Effector memory CD4-positive, alpha-beta T cell (primary cell): ENCODE measurements around the gene CNTN5.

Source experiments
- DNase-seq, 3 donors: peaks; one replicate each; pipeline ENCODE4 v3.0.0-alpha.2; 2020
- H3K27ac ChIP-seq: 2 replicates; pipeline ENCODE4 v1.7.0; 2013; ENCODE audit warnings: mild to moderate bottlenecking, low read length, moderate library complexity; ENCODE audit not compliant: insufficient read depth, poor library complexity, severe bottlenecking
- H3K27me3 ChIP-seq: replicated peaks from 2 replicates; pipeline ENCODE4 v1.7.0; 2013; ENCODE audit warnings: mild to moderate bottlenecking, low read length; ENCODE audit not compliant: insufficient read depth, control insufficient read depth, poor library complexity, severe bottlenecking
- H3K36me3 ChIP-seq: 2 replicates; pipeline ENCODE4 v1.7.0; 2013; ENCODE audit warnings: mild to moderate bottlenecking, low read length, moderate library complexity; ENCODE audit not compliant: control insufficient read depth, insufficient read depth
- H3K4me1 ChIP-seq: 2 replicates; pipeline ENCODE4 v1.7.0; 2013; ENCODE audit warnings: low read length, mild to moderate bottlenecking; ENCODE audit not compliant: control insufficient read depth, insufficient read depth, poor library complexity, severe bottlenecking
- H3K4me3 ChIP-seq: 2 replicates; pipeline ENCODE4 v1.7.0; 2013; ENCODE audit warnings: low read length, low read depth, mild to moderate bottlenecking; ENCODE audit not compliant: insufficient read depth, poor library complexity, severe bottlenecking
- H3K9me3 ChIP-seq: 2 replicates; pipeline ENCODE4 v1.7.0; 2013; ENCODE audit warnings: mild to moderate bottlenecking, low read length, moderate library complexity; ENCODE audit not compliant: control insufficient read depth

The CNTN5 gene

DNA sequence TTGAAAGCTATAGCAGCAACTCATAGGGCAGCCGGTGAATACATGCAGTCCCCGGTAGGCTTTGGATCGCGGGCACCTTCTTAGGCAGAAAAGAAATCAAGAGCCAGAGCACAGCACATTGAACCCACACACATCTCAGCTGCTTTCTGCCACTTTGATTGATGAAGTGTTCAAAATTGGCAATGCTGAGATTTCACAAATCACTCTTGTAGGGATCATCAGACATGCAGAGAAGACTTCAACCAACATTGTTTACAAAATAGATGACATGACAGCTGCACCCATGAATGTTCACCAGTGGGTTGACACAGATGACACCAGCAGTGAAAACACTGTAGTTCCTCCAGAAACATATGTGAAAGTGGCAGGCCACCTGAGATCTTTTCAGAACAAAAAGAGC is 1316.1 kb downstream of the CNTN5 start:
- Histone ChIP-seq H3K27me3 (no peaks in the 10 kb centered on the region), H3K9me3 (no peaks in the 10 kb centered on the region), H3K4me1 (no peaks in the 10 kb centered on the region), H3K27ac (no peak overlapping the region), H3K36me3 (no peaks in the 10 kb centered on the region), H3K4me3 (no peak overlapping the region)
- no peak for DNase-seq

DNA sequence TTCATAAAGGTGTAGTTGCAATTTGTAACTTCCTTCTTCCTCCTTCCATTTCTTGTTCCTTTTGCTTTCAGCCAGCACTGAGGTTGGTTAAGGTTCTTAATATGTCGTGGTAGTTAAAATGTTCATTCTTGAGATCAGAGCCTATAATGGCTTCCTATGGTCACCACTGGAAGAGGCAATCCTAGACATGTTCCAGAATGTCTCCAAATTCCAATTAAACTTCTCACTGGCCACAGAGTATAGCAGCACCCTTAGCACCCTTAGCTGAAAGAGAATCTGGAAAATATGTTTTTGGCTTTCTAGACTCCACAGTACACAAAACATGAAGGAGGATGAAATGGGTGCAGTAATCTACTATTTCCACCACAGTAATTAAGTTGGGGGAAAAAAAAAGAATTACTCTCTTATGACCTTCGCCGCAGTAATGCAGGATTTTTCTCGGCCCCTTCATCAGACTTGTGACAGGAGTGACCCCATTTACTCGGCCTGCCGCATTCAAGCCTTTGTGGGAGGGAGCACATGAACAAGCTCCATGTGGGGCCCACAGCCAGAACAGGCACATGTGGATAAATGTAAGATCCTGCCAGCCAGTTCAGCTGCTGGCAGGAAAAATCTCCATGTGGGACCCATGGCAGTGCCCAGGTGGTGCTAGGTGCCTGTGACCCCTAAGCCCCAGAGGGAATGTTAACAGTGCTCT is 1317.5 kb downstream of the CNTN5 start:
- H3K9me3 ChIP-seq, result no peaks in the 10 kb centered on the region
- H3K36me3 ChIP-seq, result no peaks in the 10 kb centered on the region
- H3K27ac ChIP-seq, result no peak overlapping the region
- H3K27me3 ChIP-seq, result no peaks in the 10 kb centered on the region
- no peaks in the 10 kb centered on the region for H3K4me1 ChIP-seq
- no peak for DNase-seq
- no peak overlapping the region for H3K4me3 ChIP-seq

DNA sequence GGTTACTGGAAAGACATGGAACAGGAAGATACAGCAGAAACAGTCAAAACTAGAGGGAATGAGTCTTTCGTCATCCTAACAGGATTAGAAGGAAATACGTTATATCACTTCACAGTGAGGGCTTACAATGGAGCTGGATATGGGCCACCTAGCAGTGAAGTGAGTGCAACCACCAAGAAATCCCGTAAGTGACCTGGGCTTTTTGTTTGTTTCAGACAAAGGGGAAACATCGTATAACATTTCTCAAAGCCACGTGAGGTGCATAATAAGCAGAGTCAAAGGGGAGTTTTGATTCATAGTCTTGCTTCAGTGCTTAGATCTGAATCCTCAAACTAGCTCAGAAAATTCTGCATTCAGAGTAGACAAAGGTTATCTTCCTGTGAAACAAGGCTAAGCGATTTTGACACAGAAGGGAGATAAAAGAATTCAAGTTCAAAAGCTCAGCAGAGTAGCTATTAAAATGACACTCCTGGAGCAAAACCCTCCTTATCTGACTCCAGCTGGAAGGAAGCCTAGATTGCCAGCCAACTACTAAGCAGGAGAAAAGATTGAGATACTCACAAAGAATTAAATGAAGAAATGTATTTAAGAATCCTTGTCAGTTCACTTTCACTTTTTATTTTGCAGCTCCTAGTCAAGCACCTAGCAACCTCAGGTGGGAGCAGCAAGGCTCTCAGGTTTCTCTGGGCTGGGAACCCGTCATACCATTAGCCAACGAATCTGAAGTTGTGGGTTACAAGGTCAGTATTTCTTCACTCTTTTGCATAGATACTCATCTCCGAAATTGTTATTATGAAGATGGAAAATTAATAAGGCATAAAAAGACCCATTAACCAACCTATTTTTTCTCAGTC is 1319.9 kb downstream of the CNTN5 start:
- no peak overlapping the region for H3K27ac ChIP-seq
- H3K9me3 ChIP-seq, result no peaks in the 10 kb centered on the region
- no peaks in the 10 kb centered on the region for H3K27me3 ChIP-seq
- no peak overlapping the region for H3K4me3 ChIP-seq
- DNase-seq, result no peak
- no peaks in the 10 kb centered on the region for H3K4me1 ChIP-seq
- H3K36me3 ChIP-seq, result no peaks in the 10 kb centered on the region

DNA sequence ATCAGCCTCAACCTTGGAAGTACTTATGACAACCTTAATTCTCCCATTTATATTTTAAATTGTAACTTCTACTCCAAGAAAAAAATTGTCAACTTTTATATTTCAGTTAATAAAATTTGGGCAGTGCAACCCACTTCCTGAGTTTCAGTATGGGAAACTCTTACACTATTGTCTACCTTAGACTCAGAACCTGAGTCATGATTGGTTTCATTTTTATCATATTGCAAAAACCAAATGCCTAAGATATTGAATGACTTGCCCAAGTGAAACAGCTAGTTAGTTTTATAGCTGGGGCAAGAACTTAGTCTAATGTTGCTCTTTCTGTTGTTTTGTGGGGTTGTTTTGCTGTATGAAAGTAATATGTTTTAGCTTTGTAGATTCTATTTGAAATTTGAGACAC is 1332.3 kb downstream of the CNTN5 start:
- Histone ChIP-seq H3K4me1 (no peaks in the 10 kb centered on the region), H3K4me3 (no peak overlapping the region), H3K9me3 (no peaks in the 10 kb centered on the region), H3K36me3 (no peaks in the 10 kb centered on the region), H3K27ac (no peak overlapping the region), H3K27me3 (no peaks in the 10 kb centered on the region)
- no peak for DNase-seq

DNA sequence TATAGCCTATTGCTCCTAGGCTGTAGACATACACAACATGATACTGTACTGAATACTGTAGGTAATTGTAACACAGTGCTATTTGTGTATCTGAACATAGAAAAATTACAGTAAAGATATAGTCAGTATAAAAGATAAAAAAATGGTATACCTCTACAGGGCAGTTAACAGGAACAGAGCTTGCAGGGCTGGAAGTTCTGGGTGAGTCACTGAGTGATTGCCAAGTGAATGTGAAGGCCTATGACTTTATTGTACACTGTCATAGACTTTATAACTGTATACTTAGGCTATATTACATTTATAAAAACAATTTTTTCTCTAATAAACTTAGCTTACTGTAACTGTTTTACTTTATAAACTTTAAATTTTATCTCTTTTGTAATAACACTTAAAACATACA is 1334.0 kb downstream of the CNTN5 start:
- Histone ChIP-seq H3K4me3 (no peak overlapping the region), H3K4me1 (no peaks in the 10 kb centered on the region), H3K36me3 (no peaks in the 10 kb centered on the region), H3K27ac (no peak overlapping the region), H3K9me3 (no peaks in the 10 kb centered on the region), H3K27me3 (no peaks in the 10 kb centered on the region)
- DNase-seq, result no peak

DNA sequence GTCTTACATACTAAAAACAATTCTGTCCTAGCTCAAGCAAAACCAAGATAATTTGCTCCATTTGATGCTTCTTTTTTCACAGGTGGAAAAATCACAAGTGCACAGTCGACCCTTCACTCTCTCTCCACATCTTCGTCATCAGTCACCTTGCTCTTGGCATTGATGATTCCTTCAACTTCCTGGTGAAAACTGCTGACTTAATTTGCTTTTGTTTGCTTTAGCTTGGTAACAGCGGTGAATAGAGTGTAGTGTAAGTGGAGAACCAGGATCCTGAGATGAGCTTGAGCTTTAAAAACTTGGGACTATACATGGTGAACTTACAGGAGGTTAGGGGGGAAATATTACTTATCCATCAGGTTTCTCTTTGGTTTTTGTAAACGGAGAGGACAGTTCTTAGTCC is 1335.3 kb downstream of the CNTN5 start:
- Histone ChIP-seq H3K27ac (no peak overlapping the region), H3K27me3 (no peaks in the 10 kb centered on the region), H3K9me3 (no peaks in the 10 kb centered on the region), H3K4me1 (no peaks in the 10 kb centered on the region), H3K4me3 (no peak overlapping the region), H3K36me3 (no peaks in the 10 kb centered on the region)
- DNase-seq, result no peak

DNA sequence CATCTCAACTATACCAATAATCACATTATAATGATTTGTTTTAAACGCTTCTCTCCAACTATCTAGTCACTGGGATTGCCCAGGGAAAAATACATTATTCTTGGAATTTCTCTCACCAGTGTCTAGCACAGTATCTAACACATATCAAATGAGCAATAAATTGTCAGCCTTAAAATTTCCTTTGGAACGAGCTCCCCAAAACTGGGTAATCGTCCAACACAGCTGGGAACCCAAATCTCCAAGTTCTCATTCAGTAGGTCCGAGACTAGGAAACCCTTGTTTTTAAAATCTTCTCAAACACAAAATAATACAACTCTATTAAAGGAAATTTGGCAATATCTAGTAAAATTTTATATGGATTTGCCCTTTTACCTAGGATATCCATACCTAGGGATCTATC is 1338.5 kb downstream of the CNTN5 start:
- Histone ChIP-seq H3K27me3 (no peaks in the 10 kb centered on the region), H3K4me1 (no peaks in the 10 kb centered on the region), H3K27ac (no peak overlapping the region), H3K36me3 (no peaks in the 10 kb centered on the region), H3K4me3 (no peak overlapping the region), H3K9me3 (no peaks in the 10 kb centered on the region)
- no peak for DNase-seq

DNA sequence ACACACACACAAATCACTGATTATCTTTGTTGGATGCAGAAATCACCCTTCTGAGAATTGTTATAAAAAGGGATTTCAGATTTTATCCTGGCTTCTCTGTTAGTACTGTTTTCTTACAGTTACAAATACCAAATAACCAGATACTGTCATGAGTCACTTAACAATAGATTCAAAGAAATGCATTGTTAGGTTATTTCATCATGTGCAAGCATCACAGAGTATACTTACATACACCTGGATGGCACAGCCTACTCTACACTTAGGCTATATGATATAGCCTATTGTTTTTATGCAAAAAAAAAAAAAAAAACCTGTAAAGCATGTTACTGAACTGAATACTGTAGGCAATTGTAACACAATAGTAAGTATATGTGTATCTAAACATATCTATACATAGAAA is 1347.1 kb downstream of the CNTN5 start:
- DNase-seq, result no peak
- H3K36me3 ChIP-seq, result no peaks in the 10 kb centered on the region
- no peaks in the 10 kb centered on the region for H3K9me3 ChIP-seq
- no peak overlapping the region for H3K4me3 ChIP-seq
- no peak overlapping the region for H3K27ac ChIP-seq
- no peaks in the 10 kb centered on the region for H3K4me1 ChIP-seq
- no peaks in the 10 kb centered on the region for H3K27me3 ChIP-seq

DNA sequence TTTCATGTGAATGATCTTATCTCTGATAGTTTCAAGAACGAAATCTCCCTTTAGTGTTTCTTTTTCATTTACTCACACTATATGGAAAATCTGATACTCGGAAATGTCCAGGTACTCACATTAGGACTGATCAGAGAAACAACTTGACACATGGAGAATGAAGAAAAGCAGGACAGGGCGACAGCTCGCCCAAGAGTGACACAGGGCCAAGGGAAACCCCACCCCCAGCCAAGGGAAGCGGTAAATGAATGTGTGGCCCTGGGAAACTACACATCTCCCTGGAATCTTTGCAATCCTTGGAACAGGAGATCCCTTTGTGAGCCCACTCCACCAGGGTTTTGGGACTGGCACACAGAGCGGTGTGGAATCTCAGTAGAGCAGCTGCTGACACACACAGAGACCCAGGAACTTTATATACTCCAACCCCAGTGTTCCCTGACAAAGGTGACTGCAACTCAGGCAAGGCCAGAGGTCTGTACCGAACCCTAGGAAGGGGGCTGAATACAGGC is 1362.7 kb downstream of the CNTN5 start:
- Histone ChIP-seq H3K27ac (no peak overlapping the region), H3K36me3 (no peaks in the 10 kb centered on the region), H3K4me3 (no peak overlapping the region), H3K4me1 (no peaks in the 10 kb centered on the region), H3K9me3 (no peaks in the 10 kb centered on the region), H3K27me3 (no peaks in the 10 kb centered on the region)
- DNase-seq, result no peak

DNA sequence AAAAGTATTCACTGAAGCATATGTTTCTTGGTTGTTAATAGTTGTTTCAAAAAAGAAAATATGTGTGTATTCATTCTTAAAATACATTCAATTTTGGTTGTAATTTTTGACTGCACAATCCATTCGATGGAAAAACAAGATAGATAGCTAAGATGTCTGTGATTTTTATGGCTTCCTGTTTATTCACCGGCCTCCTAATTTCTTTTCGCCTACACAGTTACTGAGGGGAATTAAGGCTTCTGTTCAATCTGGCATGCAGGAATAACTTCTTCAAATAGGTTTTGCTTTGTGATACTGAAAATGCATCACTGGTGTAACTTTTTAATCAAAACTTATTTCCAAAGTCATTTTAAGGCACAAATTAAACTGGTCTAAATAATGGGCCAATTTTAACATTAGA is 1375.5 kb downstream of the CNTN5 start:
- no peak for DNase-seq
- Histone ChIP-seq H3K9me3 (no peaks in the 10 kb centered on the region), H3K27ac (no peak overlapping the region), H3K4me1 (no peaks in the 10 kb centered on the region), H3K36me3 (no peaks in the 10 kb centered on the region), H3K27me3 (no peaks in the 10 kb centered on the region), H3K4me3 (no peak overlapping the region)
